Endothelial cell of umbilical vein (primary cell): ENCODE data around the gene POLN. TPM values are rescaled to one million over a fixed set of nuclear protein-coding genes. Genes with fewer than 3 reads are reported as not detected.

Source experiments
- BruUV-seq: library from RNA; stranded (reverse); fragments of 400-500 nt; replicated peaks from 2 replicates; lab custom pipeline; 2021; lab: Mats Ljungman, UMichigan
- CTCF ChIA-PET: fragments of 300-600, 350-600 bp; sonication (Branson Sonifier 250); formaldehyde crosslinking; loops from one replicate; lab custom pipeline; 2021; ENCODE audit warnings: antibody characterized with exemption, inconsistent platforms; lab: Charles Lee
- POLR2A ChIA-PET: fragments of 300-600, 350-600 bp; sonication (Branson Sonifier 250); formaldehyde crosslinking; loops from one replicate; lab custom pipeline; 2021; ENCODE audit warnings: antibody characterized with exemption, inconsistent platforms; lab: Charles Lee
- DNase-seq: peaks from one replicate; pipeline ENCODE4 v3.0.0-alpha.2; 2011; ENCODE audit warnings: low read depth, low spot score
- FAIRE-seq: peaks from 2 replicates; lab custom pipeline; 2011; peaks lifted over from hg19 to GRCh38; lab: Jason Lieb, UNC
- H2AFZ ChIP-seq: 2 replicates; pipeline ENCODE4 v1.6.0; 2012; ENCODE audit warnings: low read depth, low read length, control low read depth, inconsistent platforms
- H3K27ac ChIP-seq: 2 replicates; pipeline ENCODE4 v1.5.1; 2011; ENCODE audit warnings: low read depth, mild to moderate bottlenecking, control low read depth, low read length, moderate library complexity; ENCODE audit not compliant: insufficient read depth
- H3K27me3 ChIP-seq, 2 experiments: 2 replicates each; pipeline versions ENCODE4 v1.6.0 to v1.6.1; 2011; ENCODE audit warnings: low read length in 2 of 2, mixed read lengths in 1 of 2; ENCODE audit not compliant: control insufficient read depth in 2 of 2, insufficient read depth in 2 of 2
- H3K36me3 ChIP-seq, 2 experiments: 2 replicates in 1 of 2; 3 replicates in 1 of 2; pipeline ENCODE4 v1.5.1; 2011; ENCODE audit warnings: low read length in 2 of 2, mild to moderate bottlenecking in 1 of 2, moderate library complexity in 1 of 2; ENCODE audit not compliant: control insufficient read depth in 2 of 2, insufficient read depth in 2 of 2; ENCODE audit errors: extremely low read depth in 1 of 2
- H3K4me1 ChIP-seq: 3 replicates; pipeline ENCODE4 v1.5.1; 2011; ENCODE audit warnings: mild to moderate bottlenecking, low read length; ENCODE audit not compliant: control insufficient read depth, insufficient read depth; ENCODE audit errors: extremely low read depth
- H3K4me2 ChIP-seq: 2 replicates; pipeline ENCODE4 v1.6.1; 2011; ENCODE audit warnings: low read length, control low read depth, mixed read lengths; ENCODE audit not compliant: insufficient read depth
- H3K4me3 ChIP-seq, 3 experiments: fragments of 200-600 bp in 1 of 3; sonication (generic), shearing (Covaris generic) in 1 of 3; replicated peaks in 1 of 3; 2 replicates each; pipeline ENCODE4 v1.5.1; 2011 to 2016; ENCODE audit warnings: control low read depth in 3 of 3, low read length in 3 of 3, mild to moderate bottlenecking in 2 of 3, inconsistent platforms in 1 of 3, low read depth in 1 of 3, moderate library complexity in 1 of 3; ENCODE audit not compliant: insufficient read depth in 1 of 3
- H3K79me2 ChIP-seq: 2 replicates; pipeline ENCODE4 v1.6.0; 2012; ENCODE audit warnings: low read length, inconsistent platforms; ENCODE audit not compliant: control insufficient read depth, insufficient read depth
- H3K9ac ChIP-seq: replicated peaks from 2 replicates; pipeline ENCODE3; 2011; ENCODE audit warnings: low read length, control low read depth; ENCODE audit not compliant: insufficient read depth; ENCODE audit errors: extremely low read depth
- H3K9me1 ChIP-seq: replicated peaks from 3 replicates; pipeline ENCODE4 v1.6.0; 2011; ENCODE audit warnings: mild to moderate bottlenecking, low read length; ENCODE audit not compliant: control insufficient read depth, insufficient read depth; ENCODE audit errors: extremely low read depth
- H3K9me3 ChIP-seq: replicated peaks from 2 replicates; pipeline ENCODE4 v1.5.1; 2012; ENCODE audit warnings: low read length, inconsistent platforms; ENCODE audit not compliant: control insufficient read depth, insufficient read depth
- H4K20me1 ChIP-seq: replicated peaks from 2 replicates; pipeline ENCODE3; 2011; ENCODE audit warnings: mild to moderate bottlenecking, low read length; ENCODE audit not compliant: control insufficient read depth, insufficient read depth; ENCODE audit errors: extremely low read depth
- CTCF ChIP-seq, 2 donors: IDR thresholded peaks; 1 replicate in 1 of 2; 2 replicates in 1 of 2; pipeline ENCODE4 v1.5.1; 2011; ENCODE audit warnings: low read length in 2 of 2, mild to moderate bottlenecking in 2 of 2, moderate library complexity in 2 of 2, control low read depth in 1 of 2, inconsistent platforms in 1 of 2, low read depth in 1 of 2; ENCODE audit not compliant: insufficient read depth in 1 of 2; ENCODE audit errors: extremely low read depth in 1 of 2
- FOS ChIP-seq: IDR thresholded peaks from 2 replicates; pipeline ENCODE4 v1.6.1; 2011; ENCODE audit warnings: mild to moderate bottlenecking, low read length, moderate library complexity, borderline replicate concordance; ENCODE audit not compliant: insufficient read depth
- GATA2 ChIP-seq: IDR thresholded peaks from 2 replicates; pipeline ENCODE4 v1.7.0; 2011; ENCODE audit warnings: low read depth, mild to moderate bottlenecking, moderate library complexity, mixed read lengths, low read length; ENCODE audit not compliant: insufficient read length, insufficient read depth
- JUN ChIP-seq: IDR thresholded peaks from 2 replicates; pipeline ENCODE4 v1.6.1; 2011; ENCODE audit warnings: borderline replicate concordance, low read depth; ENCODE audit not compliant: insufficient read length, insufficient read depth
- MAX ChIP-seq: IDR thresholded peaks from 2 replicates; pipeline ENCODE4 v1.6.1; 2011; ENCODE audit not compliant: insufficient read depth, insufficient read length
- MYC ChIP-seq: IDR thresholded peaks from one replicate; pipeline ENCODE4 v1.6.1; 2011; ENCODE audit warnings: mild to moderate bottlenecking, low read depth, low read length
- POLR2A ChIP-seq: IDR thresholded peaks from 2 replicates; pipeline ENCODE4 v1.6.1; 2012; ENCODE audit warnings: low read depth, mild to moderate bottlenecking, control low read depth, low read length
- POLR2AphosphoS5 ChIP-seq: IDR thresholded peaks from 2 replicates; pipeline ENCODE4 v1.6.1; 2012; ENCODE audit warnings: low read depth, mild to moderate bottlenecking, control low read depth, low read length, moderate library complexity; ENCODE audit not compliant: insufficient read depth
- dilution Hi-C: fragments of 300-500 bp; cut with MboI; formaldehyde crosslinking; loops from one replicate; pipeline ENCODE4 v1.15.0; 2019; ENCODE audit warnings: low sequenced_read_pairs; ENCODE audit not compliant: extremely low pct_ligation_motif_present
- intact Hi-C: fragments of 100-400 bp; cut with micrococcal nuclease; formaldehyde crosslinking; loops from one replicate; pipeline ENCODE4 v1.10.0; 2022
- polyA plus RNA-seq, 4 experiments: library from polyadenylated mRNA; depleted of rRNA in 3 of 4; stranded (reverse) in 3 of 4; unstranded in 1 of 4; fragments of >200 nt; gene quantifications; 2 replicates each; pipeline versions ENCODE4 v1.2.1 to v1.2.3, GENCODE V29; 2011 to 2012; ENCODE audit warnings: missing spikeins in 1 of 4
- total RNA-seq: library from RNA; stranded (reverse); gene quantifications from 2 replicates; pipeline ENCODE4 v1.2.3, GENCODE V29; 2021

POLN gene
- total and polyA plus RNA-seq, 2 donors (not counting 3 experiments of a cell fraction or from before 2014, with no cell fraction given) = 1.3 to 4.2 TPM

GRCh38 chr4:2042947-2043395 is 198.9 kb downstream of the POLN start:
- BruUV-seq = no TSS peak
- Histone ChIP-seq H3K36me3 (no peaks in the 10 kb centered on the region), H3K79me2 (no peaks in the 10 kb centered on the region), H3K27ac (no peak overlapping the region), H3K4me1 (no peaks in the 10 kb centered on the region), H3K9me1 (no peaks in the 10 kb centered on the region), H4K20me1 (no peaks in the 10 kb centered on the region), H2AFZ (no peak overlapping the region), H3K9me3 (no peaks in the 10 kb centered on the region), H3K27me3 (peaks cover 6 to 9% of the 10 kb centered on the region in 2 experiments), H3K4me2 (no peak overlapping the region), H3K9ac (no peak overlapping the region), H3K4me3 (peak overlapping the region in 1 of 3 experiments; percentile 93)
- POLR2A ChIA-PET = no interaction called here
- no peak for TF ChIP-seq MYC
- no peak for TF ChIP-seq JUN
- no peak for TF ChIP-seq POLR2A
- no peak for TF ChIP-seq GATA2
- TF ChIP-seq CTCF (IDR thresholded peaks at IDR 0.05; ENCODE audit: extremely low read depth in 1 of 2, insufficient read depth in 1 of 2, low read depth in 1 of 2, low read length in 2 of 2) = no peak
- TF ChIP-seq FOS = no peak
- no peak for TF ChIP-seq MAX
- no peak for TF ChIP-seq POLR2AphosphoS5
- intact Hi-C loops (no loop called here), dilution Hi-C loops (no loop called here)
- FAIRE-seq (no peak), DNase-seq (no peak)
- CTCF ChIA-PET = no interaction called here
